HEK293 (cell line): ENCODE data around the gene DEDD2.

Experiments used
- PRDM10 ChIP-seq: fragments of 450-650 bp; formaldehyde crosslinking; IDR thresholded peaks from 2 replicates; pipeline ENCODE4 v1.5.1; 2016; ENCODE audit warnings: missing biosample characterization, missing genetic modification characterization
- TRIM28 ChIP-seq: IDR thresholded peaks from 2 replicates; pipeline ENCODE4 v1.6.1; 2011; ENCODE audit warnings: low read length, control low read depth, borderline replicate concordance
- YY1 ChIP-seq: fragments of 450-650 bp; formaldehyde crosslinking; IDR thresholded peaks from 2 replicates; pipeline ENCODE4 v1.5.1; 2018; ENCODE audit warnings: missing biosample characterization, missing genetic modification characterization
- ZNF221 ChIP-seq: fragments of 450-650 bp; formaldehyde crosslinking; IDR thresholded peaks from 2 replicates; pipeline ENCODE4 v1.5.1; 2017; ENCODE audit warnings: missing biosample characterization, missing genetic modification characterization, borderline replicate concordance
- ZNF776 ChIP-seq: fragments of 450-650 bp; formaldehyde crosslinking; IDR thresholded peaks from 2 replicates; pipeline ENCODE4 v1.5.0; 2017; ENCODE audit warnings: missing biosample characterization, missing genetic modification characterization, borderline replicate concordance
- TF ChIP-seq, protein P1 (sequence below): fragments of 450-650 bp; formaldehyde crosslinking; IDR thresholded peaks from 2 replicates; pipeline ENCODE4 v1.5.1; 2016; ENCODE audit warnings: missing biosample characterization, missing genetic modification characterization
- TF ChIP-seq, protein P2 (sequence below): fragments of 450-650 bp; formaldehyde crosslinking; IDR thresholded peaks from 2 replicates; pipeline ENCODE4 v1.5.1; 2016; ENCODE audit warnings: missing biosample characterization, missing genetic modification characterization

DNA sequence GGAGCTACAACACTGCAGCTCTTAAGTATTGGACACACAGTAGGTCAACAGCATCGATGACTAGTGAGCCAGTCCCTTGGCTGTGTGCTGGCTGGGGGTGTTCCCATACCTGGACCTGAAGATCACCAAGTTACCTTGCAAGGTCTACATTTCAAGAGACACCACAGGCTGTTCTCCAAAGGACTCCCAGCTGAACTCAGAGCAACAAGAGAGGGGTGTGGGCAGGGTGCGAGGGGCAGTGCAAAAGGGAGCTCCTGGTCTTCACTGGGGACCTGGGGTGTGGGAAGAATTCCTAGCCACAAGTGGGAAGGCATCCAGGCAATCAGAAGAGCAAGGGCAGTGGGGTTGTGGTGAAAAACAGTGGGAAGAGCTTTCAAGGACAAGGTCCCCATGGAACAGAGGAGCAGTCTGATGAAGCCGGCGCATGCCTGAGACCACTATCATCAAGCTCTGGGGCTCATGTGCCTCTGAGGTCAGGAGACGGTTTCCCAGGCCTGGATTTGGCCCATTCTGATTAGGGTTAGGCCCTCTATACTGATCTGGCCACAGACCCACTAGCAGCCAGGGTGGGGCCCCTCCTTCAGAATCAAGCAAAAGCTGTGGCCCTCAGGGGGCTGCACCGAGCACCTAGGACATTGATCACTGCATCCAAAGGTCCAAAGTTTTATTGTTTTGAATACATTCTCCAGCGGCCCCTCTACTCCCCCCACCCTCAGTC is 29.6 kb upstream of the DEDD2 start:
- TF ChIP-seq, protein P1, sequence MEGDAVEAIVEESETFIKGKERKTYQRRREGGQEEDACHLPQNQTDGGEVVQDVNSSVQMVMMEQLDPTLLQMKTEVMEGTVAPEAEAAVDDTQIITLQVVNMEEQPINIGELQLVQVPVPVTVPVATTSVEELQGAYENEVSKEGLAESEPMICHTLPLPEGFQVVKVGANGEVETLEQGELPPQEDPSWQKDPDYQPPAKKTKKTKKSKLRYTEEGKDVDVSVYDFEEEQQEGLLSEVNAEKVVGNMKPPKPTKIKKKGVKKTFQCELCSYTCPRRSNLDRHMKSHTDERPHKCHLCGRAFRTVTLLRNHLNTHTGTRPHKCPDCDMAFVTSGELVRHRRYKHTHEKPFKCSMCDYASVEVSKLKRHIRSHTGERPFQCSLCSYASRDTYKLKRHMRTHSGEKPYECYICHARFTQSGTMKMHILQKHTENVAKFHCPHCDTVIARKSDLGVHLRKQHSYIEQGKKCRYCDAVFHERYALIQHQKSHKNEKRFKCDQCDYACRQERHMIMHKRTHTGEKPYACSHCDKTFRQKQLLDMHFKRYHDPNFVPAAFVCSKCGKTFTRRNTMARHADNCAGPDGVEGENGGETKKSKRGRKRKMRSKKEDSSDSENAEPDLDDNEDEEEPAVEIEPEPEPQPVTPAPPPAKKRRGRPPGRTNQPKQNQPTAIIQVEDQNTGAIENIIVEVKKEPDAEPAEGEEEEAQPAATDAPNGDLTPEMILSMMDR (tag by site-specific recombination) = no peak
- TF ChIP-seq, protein P2, sequence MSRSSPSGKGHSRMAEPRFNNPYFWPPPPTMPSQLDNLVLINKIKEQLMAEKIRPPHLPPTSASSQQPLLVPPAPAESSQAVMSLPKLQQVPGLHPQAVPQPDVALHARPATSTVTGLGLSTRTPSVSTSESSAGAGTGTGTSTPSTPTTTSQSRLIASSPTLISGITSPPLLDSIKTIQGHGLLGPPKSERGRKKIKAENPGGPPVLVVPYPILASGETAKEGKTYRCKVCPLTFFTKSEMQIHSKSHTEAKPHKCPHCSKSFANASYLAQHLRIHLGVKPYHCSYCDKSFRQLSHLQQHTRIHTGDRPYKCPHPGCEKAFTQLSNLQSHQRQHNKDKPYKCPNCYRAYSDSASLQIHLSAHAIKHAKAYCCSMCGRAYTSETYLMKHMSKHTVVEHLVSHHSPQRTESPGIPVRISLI = no peak
- no peak for TF ChIP-seq TRIM28
- TF ChIP-seq YY1 (tag by site-specific recombination) = no peak
- no peak for TF ChIP-seq ZNF776 (tag by site-specific recombination)
- no peak for TF ChIP-seq ZNF221
- peak; percentile 4; the same call in 1 of the 2 replicates for TF ChIP-seq PRDM10
